ENCODE results near the gene CORO1C.
"Not testable (repeated sequence)": the region's sequence is repeated elsewhere in the genome, so short reads cannot be mapped to it uniquely, and the experiment has no call there.

CORO1C gene

GRCh38 chr12:108738170-108738569, 6.9 kb upstream of the CORO1C start:
- Mint-ChIP-seq H3K9me3 (no peaks in the 10 kb centered on the region), H3K36me3 (ENCODE audit: low read depth) (no peaks in the 10 kb centered on the region), H3K4me3 (no peak overlapping the region), H3K27ac (no peak overlapping the region), H3K27me3 (peaks cover 6% of the 10 kb centered on the region), H3K4me1 (peaks cover 8% of the 10 kb centered on the region)
- ATAC-seq, result no peak
- DNase-seq, result no peak

DNA sequence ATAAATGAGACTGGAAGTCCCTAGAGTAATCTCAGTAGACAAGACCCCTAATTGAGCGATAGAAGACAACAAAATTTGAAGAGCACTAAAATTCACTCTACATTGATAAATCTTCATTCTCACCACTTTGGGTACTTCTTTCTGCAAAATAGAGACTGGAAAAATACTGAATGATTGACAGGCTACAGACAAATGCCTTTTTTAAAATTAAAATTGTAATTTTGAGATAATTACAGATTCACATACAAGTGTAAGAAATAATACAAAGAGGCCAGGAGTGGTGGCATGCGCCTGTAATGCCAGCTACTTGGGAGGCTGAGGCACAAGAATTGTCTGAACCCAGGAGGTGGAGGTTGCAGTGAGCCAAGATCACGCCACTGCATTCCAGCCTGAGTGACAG, 4.5 kb upstream of the CORO1C start:
- Mint-ChIP-seq H3K36me3 (ENCODE audit: low read depth) (no peaks in the 10 kb centered on the region), H3K4me3 (no peak overlapping the region), H3K27ac (no peak overlapping the region), H3K9me3 (no peaks in the 10 kb centered on the region), H3K4me1 (peaks cover 18% of the 10 kb centered on the region), H3K27me3 (no peaks in the 10 kb centered on the region)
- DNase-seq (no peak), ATAC-seq (no peak)

DNA sequence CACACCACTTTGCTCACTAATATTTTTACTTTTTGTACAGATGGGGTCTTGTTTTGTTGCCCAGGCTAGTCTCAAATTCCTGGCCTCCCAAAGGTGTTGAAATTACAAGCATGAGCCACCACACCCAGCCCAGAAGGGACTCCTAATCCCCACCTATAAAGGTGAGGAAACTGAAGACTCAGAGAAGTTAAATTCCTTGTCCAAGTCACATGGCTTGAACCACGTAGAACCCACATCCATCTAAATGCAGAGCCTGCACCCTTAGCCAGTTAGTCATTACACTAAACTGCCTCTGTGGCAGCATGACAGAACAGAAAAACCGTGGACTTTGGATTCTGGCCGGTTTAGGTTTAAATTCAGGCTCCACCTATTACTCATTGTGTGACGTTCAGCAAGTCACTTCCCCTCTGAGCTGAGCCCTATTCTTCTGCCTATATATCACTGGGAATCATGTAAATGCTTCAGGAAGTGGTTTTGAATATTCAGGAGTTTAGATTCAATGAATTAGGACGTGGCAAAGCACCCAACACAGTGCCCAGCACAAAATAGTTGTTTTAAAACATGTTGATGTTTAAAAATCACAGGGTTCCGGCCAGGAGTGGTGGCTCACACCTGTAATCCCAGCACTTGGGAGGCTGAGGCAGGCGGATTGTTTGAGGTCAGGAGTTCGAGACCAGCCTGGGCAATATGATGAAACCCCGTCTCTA, 3.0 kb upstream of the CORO1C start:
- ATAC-seq (no peak), DNase-seq (peak; percentile 5)
- Mint-ChIP-seq H3K27ac (no peak overlapping the region), H3K4me1 (peaks cover 30% of the 10 kb centered on the region), H3K27me3 (no peaks in the 10 kb centered on the region), H3K36me3 (ENCODE audit: low read depth) (no peaks in the 10 kb centered on the region), H3K9me3 (no peaks in the 10 kb centered on the region), H3K4me3 (no peak overlapping the region)

DNA sequence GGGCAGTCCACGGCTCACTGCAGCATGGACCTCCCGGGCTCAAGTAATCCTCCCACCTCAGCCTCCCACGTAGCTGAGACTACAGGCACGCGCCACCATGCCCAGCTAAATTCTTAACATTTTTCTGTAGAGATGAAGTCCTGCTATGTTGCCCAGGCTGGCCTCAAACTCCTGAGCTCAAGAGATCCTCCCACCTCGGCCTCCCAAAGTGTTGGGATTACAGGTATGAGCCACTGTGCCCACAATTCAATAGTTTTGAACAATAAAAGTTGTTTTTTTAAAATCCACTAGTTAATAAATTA, 1.9 kb upstream of the CORO1C start:
- H3K36me3 Mint-ChIP-seq (ENCODE audit: low read depth); DNase-seq; H3K27me3 Mint-ChIP-seq; H3K4me3 Mint-ChIP-seq; H3K27ac Mint-ChIP-seq; ATAC-seq; H3K9me3 Mint-ChIP-seq: not testable (repeated sequence)
- H3K4me1 Mint-ChIP-seq, result peaks cover 40% of the 10 kb centered on the region

DNA sequence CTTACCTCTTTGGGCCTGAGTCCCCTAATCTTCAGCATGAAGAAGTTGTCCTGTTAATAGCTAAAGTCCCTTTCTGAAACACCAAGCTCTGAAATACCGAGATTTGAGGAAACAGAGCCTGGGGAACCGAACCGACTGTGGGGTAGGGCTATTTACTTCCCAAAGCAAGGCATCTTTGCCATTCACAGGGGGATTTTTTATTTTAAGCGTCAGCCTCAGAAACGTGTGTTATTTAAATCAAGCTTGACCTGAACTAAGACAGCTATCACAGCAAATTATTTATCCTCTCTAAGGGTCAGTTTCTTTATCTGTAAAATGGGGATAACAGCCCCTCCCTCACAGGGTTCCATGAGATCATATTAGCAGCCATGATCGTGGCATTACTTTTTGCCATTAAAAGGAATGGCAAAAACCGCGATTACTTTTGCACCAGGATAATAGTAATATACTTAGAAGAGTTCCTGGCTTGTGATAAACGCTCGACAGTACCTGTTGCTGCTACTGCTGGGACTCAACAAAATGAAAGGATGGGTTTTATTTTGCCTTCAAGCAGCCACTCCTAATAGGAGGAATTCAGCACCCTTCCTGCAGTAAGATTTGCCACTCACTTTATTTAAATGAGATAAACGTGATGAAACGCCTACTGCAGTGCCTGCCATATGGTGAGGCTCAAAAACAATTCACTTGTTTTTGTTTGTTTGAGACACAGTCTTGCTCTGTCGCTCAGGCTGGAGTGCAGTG, 1.3 kb upstream of the CORO1C start:
- Mint-ChIP-seq H3K4me1 (peaks cover 41% of the 10 kb centered on the region), H3K9me3 (no peaks in the 10 kb centered on the region), H3K27ac (no peak overlapping the region), H3K27me3 (no peaks in the 10 kb centered on the region), H3K36me3 (ENCODE audit: low read depth) (no peaks in the 10 kb centered on the region), H3K4me3 (no peak overlapping the region)
- ATAC-seq (no peak), DNase-seq (no peak)

DNA sequence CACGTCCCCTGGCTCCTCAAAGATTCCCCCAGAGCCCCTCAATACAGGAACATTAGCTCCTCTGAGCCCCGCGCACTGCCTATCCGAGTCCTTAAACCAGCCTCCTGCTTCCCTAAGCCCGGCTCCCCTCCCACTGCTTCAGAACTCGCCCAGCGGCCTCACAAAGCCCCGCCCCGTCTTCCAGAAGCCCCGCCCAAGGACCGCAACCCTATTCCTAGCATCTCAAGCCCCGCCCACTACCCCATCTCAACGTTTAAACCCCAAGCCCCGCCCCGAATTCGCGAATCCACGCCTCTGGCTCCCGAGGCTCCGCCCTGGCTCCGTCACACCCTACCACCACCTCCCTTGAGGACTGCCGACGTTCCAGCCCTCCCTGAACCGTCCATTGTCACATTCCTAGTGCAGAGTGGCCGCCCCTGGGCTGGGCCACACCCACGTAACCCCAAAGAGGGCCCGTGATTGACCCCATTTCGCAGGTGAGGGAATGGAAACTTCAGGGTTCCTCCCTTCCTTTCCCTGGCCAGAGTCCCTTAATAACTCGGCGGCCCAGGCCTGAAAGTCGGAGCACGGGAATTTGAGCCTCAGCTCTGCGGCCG, 646 bp upstream of the CORO1C start:
- no peaks in the 10 kb centered on the region for H3K36me3 Mint-ChIP-seq (ENCODE audit: low read depth)
- H3K4me1 Mint-ChIP-seq, result peaks cover 41% of the 10 kb centered on the region
- DNase-seq (peak; percentile 99), ATAC-seq (peak; percentile 65)
- peak overlapping the region; percentile 91 for H3K27ac Mint-ChIP-seq
- H3K9me3 Mint-ChIP-seq, result no peaks in the 10 kb centered on the region
- peak overlapping the region; percentile 88 for H3K4me3 Mint-ChIP-seq
- H3K27me3 Mint-ChIP-seq, result no peaks in the 10 kb centered on the region

- peak overlapping the region; percentile 77 for H3K27ac Mint-ChIP-seq
- H3K27me3 Mint-ChIP-seq, result no peaks in the 10 kb centered on the region
- H3K9me3 Mint-ChIP-seq, result no peaks in the 10 kb centered on the region
- peak overlapping the region; percentile 88 for H3K4me3 Mint-ChIP-seq
- ATAC-seq (peak; percentile 31), DNase-seq (peak; percentile 71)
- peaks cover 42% of the 10 kb centered on the region for H3K4me1 Mint-ChIP-seq
- H3K36me3 Mint-ChIP-seq (ENCODE audit: low read depth), result no peaks in the 10 kb centered on the region
These were observed 783 bp downstream of the CORO1C start for GRCh38 chr12:108730365-108731104.

GRCh38 chr12:108729612-108730364, 1.5 kb downstream of the CORO1C start:
- ATAC-seq, result no peak
- no peaks in the 10 kb centered on the region for H3K36me3 Mint-ChIP-seq (ENCODE audit: low read depth)
- peaks cover 49% of the 10 kb centered on the region for H3K4me1 Mint-ChIP-seq
- H3K9me3 Mint-ChIP-seq, result no peaks in the 10 kb centered on the region
- peak overlapping the region; percentile 88 for H3K4me3 Mint-ChIP-seq
- DNase-seq, result no peak
- no peaks in the 10 kb centered on the region for H3K27me3 Mint-ChIP-seq
- peak overlapping the region; percentile 77 for H3K27ac Mint-ChIP-seq

GRCh38 chr12:108728820-108729611, 2.3 kb downstream of the CORO1C start:
- ATAC-seq (no peak), DNase-seq (no peak)
- peaks cover 50% of the 10 kb centered on the region for H3K4me1 Mint-ChIP-seq
- no peaks in the 10 kb centered on the region for H3K27me3 Mint-ChIP-seq
- H3K4me3 Mint-ChIP-seq, result peak overlapping the region; percentile 88
- peak overlapping the region; percentile 77 for H3K27ac Mint-ChIP-seq
- peaks cover 3% of the 10 kb centered on the region for H3K36me3 Mint-ChIP-seq (ENCODE audit: low read depth)
- no peaks in the 10 kb centered on the region for H3K9me3 Mint-ChIP-seq

GRCh38 chr12:108727868-108728735, 3.2 kb downstream of the CORO1C start:
- DNase-seq (no peak), ATAC-seq (no peak)
- Mint-ChIP-seq H3K4me3 (no peak overlapping the region), H3K27me3 (no peaks in the 10 kb centered on the region), H3K4me1 (peaks cover 58% of the 10 kb centered on the region), H3K9me3 (no peaks in the 10 kb centered on the region), H3K27ac (no peak overlapping the region), H3K36me3 (ENCODE audit: low read depth) (peaks cover 4% of the 10 kb centered on the region)

GRCh38 chr12:108727161-108727560, 4.2 kb downstream of the CORO1C start:
- H3K27me3 Mint-ChIP-seq, result no peaks in the 10 kb centered on the region
- H3K27ac Mint-ChIP-seq, result no peak overlapping the region
- peaks cover 4% of the 10 kb centered on the region for H3K36me3 Mint-ChIP-seq (ENCODE audit: low read depth)
- peaks cover 64% of the 10 kb centered on the region for H3K4me1 Mint-ChIP-seq
- DNase-seq, result no peak
- ATAC-seq, result no peak
- no peaks in the 10 kb centered on the region for H3K9me3 Mint-ChIP-seq
- H3K4me3 Mint-ChIP-seq, result no peak overlapping the region

GRCh38 chr12:108724890-108725151, 6.5 kb downstream of the CORO1C start:
- Mint-ChIP-seq H3K27ac (peak overlapping the region; percentile 9), H3K4me3 (no peak overlapping the region), H3K27me3 (no peaks in the 10 kb centered on the region), H3K4me1 (peaks cover 61% of the 10 kb centered on the region), H3K9me3 (no peaks in the 10 kb centered on the region), H3K36me3 (ENCODE audit: low read depth) (peaks cover 4% of the 10 kb centered on the region)
- ATAC-seq (no peak), DNase-seq (no peak)
